Trophoblast cell (in vitro differentiated cells and primary cell): ENCODE results near the gene ARHGEF5.
"Not testable (repeated sequence)": the region's sequence is repeated elsewhere in the genome, so short reads cannot be mapped to it uniquely, and the experiment has no call there.

Source experiments
- DNase-seq, 2 donors: peaks; one replicate each; pipeline ENCODE4 v3.0.0-alpha.2; 2016
- H2AFZ ChIP-seq: 2 replicates; pipeline ENCODE4 v1.6.1; 2013; ENCODE audit warnings: low read length, moderate library complexity, mild to moderate bottlenecking; ENCODE audit not compliant: insufficient read depth, poor library complexity
- H2AK5ac ChIP-seq: 2 replicates; pipeline ENCODE4 v1.6.1; 2013; ENCODE audit warnings: mild to moderate bottlenecking, low read length
- H2BK120ac ChIP-seq: 2 replicates; pipeline ENCODE4 v1.6.1; 2013; ENCODE audit warnings: low read length, mild to moderate bottlenecking, moderate library complexity; ENCODE audit not compliant: insufficient read depth, poor library complexity
- H2BK12ac ChIP-seq: 2 replicates; pipeline ENCODE4 v1.6.1; 2013; ENCODE audit warnings: mild to moderate bottlenecking, low read length, moderate library complexity
- H2BK5ac ChIP-seq: 2 replicates; pipeline ENCODE4 v1.6.1; 2013; ENCODE audit warnings: low read length, low read depth, moderate library complexity, mild to moderate bottlenecking; ENCODE audit not compliant: poor library complexity
- H3K14ac ChIP-seq: 2 replicates; pipeline ENCODE4 v1.6.1; 2013; ENCODE audit warnings: mild to moderate bottlenecking, low read length
- H3K18ac ChIP-seq: 2 replicates; pipeline ENCODE4 v1.6.1; 2013; ENCODE audit warnings: mild to moderate bottlenecking, low read length
- H3K23ac ChIP-seq: 2 replicates; pipeline ENCODE4 v1.6.1; 2013; ENCODE audit warnings: low read length
- H3K27ac ChIP-seq: 2 replicates; pipeline ENCODE4 v1.5.1; 2013; ENCODE audit warnings: low read depth, mild to moderate bottlenecking, inconsistent platforms, low read length, moderate library complexity
- H3K27me3 ChIP-seq: 2 replicates; pipeline ENCODE4 v1.6.1; 2013; ENCODE audit warnings: inconsistent platforms, mild to moderate bottlenecking, low read length, moderate library complexity; ENCODE audit not compliant: insufficient read depth
- H3K36me3 ChIP-seq, 2 experiments: 1 replicate in 1 of 2; 2 replicates in 1 of 2; pipeline ENCODE4 v1.6.1; 2013; ENCODE audit warnings: low read length in 2 of 2, mild to moderate bottlenecking in 2 of 2, moderate library complexity in 1 of 2; ENCODE audit not compliant: insufficient read depth in 2 of 2, control insufficient read depth in 1 of 2
- H3K4ac ChIP-seq: 2 replicates; pipeline ENCODE4 v1.6.1; 2013; ENCODE audit warnings: low read depth, mild to moderate bottlenecking, low read length, moderate library complexity
- H3K4me1 ChIP-seq, 2 experiments: 1 replicate in 1 of 2; 2 replicates in 1 of 2; pipeline ENCODE4 v1.6.1; 2013; ENCODE audit warnings: low read length in 2 of 2, mild to moderate bottlenecking in 2 of 2, moderate library complexity in 1 of 2; ENCODE audit not compliant: insufficient read depth in 2 of 2, control insufficient read depth in 1 of 2
- H3K4me2 ChIP-seq: 2 replicates; pipeline ENCODE4 v1.6.1; 2013; ENCODE audit warnings: inconsistent platforms, mild to moderate bottlenecking, low read length, moderate library complexity
- H3K4me3 ChIP-seq: 2 replicates; pipeline ENCODE4 v1.5.1; 2013; ENCODE audit warnings: mild to moderate bottlenecking, low read depth, low read length, inconsistent platforms
- H3K79me1 ChIP-seq: one replicate; pipeline ENCODE4 v1.6.1; 2013; ENCODE audit warnings: low read length
- H3K79me2 ChIP-seq: 2 replicates; pipeline ENCODE4 v1.6.1; 2013; ENCODE audit warnings: low read length, mild to moderate bottlenecking; ENCODE audit not compliant: control insufficient read depth, insufficient read depth, poor library complexity
- H3K9ac ChIP-seq: 2 replicates; pipeline ENCODE4 v1.6.1; 2013; ENCODE audit warnings: mild to moderate bottlenecking, low read length
- H3K9me3 ChIP-seq: 2 replicates; pipeline ENCODE4 v1.6.1; 2013; ENCODE audit warnings: low read depth, mild to moderate bottlenecking, control low read depth, inconsistent platforms, low read length; ENCODE audit not compliant: insufficient read depth
- H4K12ac ChIP-seq: 2 replicates; pipeline ENCODE4 v1.6.1; 2013; ENCODE audit warnings: low read depth, mild to moderate bottlenecking, low read length, moderate library complexity
- H4K8ac ChIP-seq: 2 replicates; pipeline ENCODE4 v1.6.1; 2013; ENCODE audit warnings: low read depth, mild to moderate bottlenecking, low read length, moderate library complexity
- H4K91ac ChIP-seq: one replicate; pipeline ENCODE4 v1.6.1; 2013; ENCODE audit warnings: low read depth, mild to moderate bottlenecking, low read length, moderate library complexity
- WGBS: extraction: QIAGEN DNeasy Blood & Tissue Kit; methylation state at CpG from one replicate; pipeline ENCODE4 v1.1.7; 2013; ENCODE audit warnings: missing lambda C conversion rate; ENCODE audit not compliant: insufficient read length, insufficient coverage; ENCODE audit errors: extremely low coverage; 5-methylcytosine and 5-hydroxymethylcytosine counted together

The ARHGEF5 gene

GRCh38 chr7:144317537-144317936 is 37.7 kb upstream of the ARHGEF5 start:
- not testable (repeated sequence) for H3K14ac ChIP-seq, H4K8ac ChIP-seq, H3K79me1 ChIP-seq, H3K18ac ChIP-seq, H4K91ac ChIP-seq, H3K27me3 ChIP-seq, DNase-seq, H3K23ac ChIP-seq, H4K12ac ChIP-seq, H2BK5ac ChIP-seq, H3K36me3 ChIP-seq, H3K4ac ChIP-seq, H3K27ac ChIP-seq, H2AK5ac ChIP-seq, H2BK12ac ChIP-seq, H3K4me3 ChIP-seq, H3K9me3 ChIP-seq, H2BK120ac ChIP-seq, H3K4me2 ChIP-seq, H3K79me2 ChIP-seq, H2AFZ ChIP-seq, H3K4me1 ChIP-seq, H3K9ac ChIP-seq
- WGBS: no CpG with 5 or more reads among the region's 1 CpG

- H3K27ac ChIP-seq, H2BK120ac ChIP-seq, H3K4ac ChIP-seq, H3K14ac ChIP-seq, H2BK5ac ChIP-seq, H3K23ac ChIP-seq, H3K4me1 ChIP-seq, H3K4me2 ChIP-seq, H4K8ac ChIP-seq, H2AFZ ChIP-seq, H3K36me3 ChIP-seq, H4K12ac ChIP-seq, H3K4me3 ChIP-seq, H3K27me3 ChIP-seq, H3K9me3 ChIP-seq, H3K18ac ChIP-seq, H3K79me2 ChIP-seq, H3K9ac ChIP-seq, H4K91ac ChIP-seq, H3K79me1 ChIP-seq, DNase-seq, H2BK12ac ChIP-seq, H2AK5ac ChIP-seq: not testable (repeated sequence)
- WGBS: no CpG with 5 or more reads among the region's 2 CpGs
Observed at GRCh38 chr7:144319547-144319946, 35.7 kb upstream of the ARHGEF5 start.

GRCh38 chr7:144321677-144322206 is 33.5 kb upstream of the ARHGEF5 start:
- not testable (repeated sequence) for H2BK5ac ChIP-seq, H4K91ac ChIP-seq, H4K8ac ChIP-seq, H3K79me1 ChIP-seq, H4K12ac ChIP-seq, H3K14ac ChIP-seq, H3K4me3 ChIP-seq, H2AFZ ChIP-seq, H3K79me2 ChIP-seq, H3K18ac ChIP-seq, H2AK5ac ChIP-seq, H3K9me3 ChIP-seq, H3K23ac ChIP-seq, H3K4ac ChIP-seq, DNase-seq, H3K9ac ChIP-seq, H2BK120ac ChIP-seq, H3K4me2 ChIP-seq, H2BK12ac ChIP-seq, H3K4me1 ChIP-seq, H3K36me3 ChIP-seq, H3K27me3 ChIP-seq, H3K27ac ChIP-seq
- WGBS: no CpG with 5 or more reads among the region's 3 CpGs

GRCh38 chr7:144323359-144323758 is 31.8 kb upstream of the ARHGEF5 start:
- not testable (repeated sequence) for H3K27ac ChIP-seq, H3K4me3 ChIP-seq, H3K36me3 ChIP-seq, H4K8ac ChIP-seq, H2AK5ac ChIP-seq, H3K4me2 ChIP-seq, H3K9me3 ChIP-seq, H2AFZ ChIP-seq, H2BK12ac ChIP-seq, H4K12ac ChIP-seq, H4K91ac ChIP-seq, H3K4ac ChIP-seq, H3K27me3 ChIP-seq, H3K14ac ChIP-seq, H3K79me2 ChIP-seq, DNase-seq, H3K9ac ChIP-seq, H3K79me1 ChIP-seq, H3K18ac ChIP-seq, H2BK5ac ChIP-seq, H2BK120ac ChIP-seq, H3K23ac ChIP-seq, H3K4me1 ChIP-seq
- no CpG with 5 or more reads among the region's 4 CpGs for WGBS
